Colonic mucosa (tissue), 4 donors: ENCODE results near the gene DHDH. TPM values are rescaled to one million over a fixed set of nuclear protein-coding genes. Genes with fewer than 3 reads are reported as not detected.
A peak's percentile ranks its signal among the peaks of the same experiment; 100 is the strongest.

Experiments
- DNase-seq: peaks from one replicate; pipeline ENCODE4 v3.0.0-alpha.2; 2020
- H3K27ac ChIP-seq: fragments of 200-600 bp; one replicate; pipeline ENCODE4 v1.8.0; 2021
- H3K27me3 ChIP-seq: fragments of 200-600 bp; one replicate; pipeline ENCODE4 v1.8.0; 2021
- H3K36me3 ChIP-seq: fragments of 200-600 bp; one replicate; pipeline ENCODE4 v1.8.0; 2021
- H3K4me1 ChIP-seq: fragments of 200-600 bp; one replicate; pipeline ENCODE4 v1.8.0; 2021; ENCODE audit warnings: mild to moderate bottlenecking
- H3K4me3 ChIP-seq: fragments of 200-600 bp; one replicate; pipeline ENCODE4 v1.8.0; 2021
- H3K9ac ChIP-seq, 2 donors: one replicate each; pipeline ENCODE4 v1.7.0; 2013; ENCODE audit warnings: control low read depth in 2 of 2, low read depth in 2 of 2, low read length in 2 of 2
- H3K9me3 ChIP-seq: fragments of 200-600 bp; one replicate; pipeline ENCODE4 v1.8.0; 2021
- CTCF ChIP-seq: fragments of 200-600 bp; IDR thresholded peaks from one replicate; pipeline ENCODE4 v1.8.0; 2022; ENCODE audit warnings: antibody characterized with exemption, mild to moderate bottlenecking
- intact Hi-C: fragments of 100-400 bp; cut with DNase I; formaldehyde crosslinking; loops from one replicate; pipeline ENCODE4 v1.14.1; 2022
- total RNA-seq, 2 donors: library from RNA; stranded (reverse); fragmentation: NEBNext Ultra II Directional in 1 of 2; extraction: Animal tissue kit (Norgen Biotek cat#: 25700) in 1 of 2; gene quantifications; one replicate each; pipeline ENCODE4 v1.2.1, GENCODE V29; 2021
- donor health status: healthy.
- donor health status: DM: no; HTN: no; CAD: no.
- donor health status: DM: no; HTN: no; CAD: no.

Gene DHDH
- total RNA-seq, 2 donors from 2014 or later = 1.5 TPM; not detected in 1

GRCh38 chr19:48928164-48929025 lies 5.1 kb upstream of the DHDH start:
- peak; percentile 51 for DNase-seq
- intact Hi-C loops = no loop called here
- Histone ChIP-seq H3K4me1 (no peaks in the 10 kb centered on the region), H3K4me3 (no peak overlapping the region), H3K27me3 (no peaks in the 10 kb centered on the region), H3K27ac (no peak overlapping the region), H3K36me3 (no peaks in the 10 kb centered on the region), H3K9ac (no peak overlapping the region), H3K9me3 (no peaks in the 10 kb centered on the region)
- no peak for TF ChIP-seq CTCF

- H3K4me1 ChIP-seq = no peaks in the 10 kb centered on the region
- H3K9me3 ChIP-seq = no peaks in the 10 kb centered on the region
- no peaks in the 10 kb centered on the region for H3K36me3 ChIP-seq
- intact Hi-C loops = no loop called here
- no peak for DNase-seq
- no peak overlapping the region for H3K9ac ChIP-seq
- H3K27me3 ChIP-seq = no peaks in the 10 kb centered on the region
- H3K27ac ChIP-seq = no peak overlapping the region
- TF ChIP-seq CTCF = no peak
- no peak overlapping the region for H3K4me3 ChIP-seq
Observed at GRCh38 chr19:48934837-48935236, 1.3 kb downstream of the DHDH start.

GRCh38 chr19:48935864-48936263 lies 2.4 kb downstream of the DHDH start:
- no peak for DNase-seq
- Histone ChIP-seq H3K4me1 (no peaks in the 10 kb centered on the region), H3K4me3 (no peak overlapping the region), H3K9me3 (no peaks in the 10 kb centered on the region), H3K36me3 (no peaks in the 10 kb centered on the region), H3K27ac (no peak overlapping the region), H3K27me3 (no peaks in the 10 kb centered on the region), H3K9ac (no peak overlapping the region)
- no peak for TF ChIP-seq CTCF
- intact Hi-C loops = no loop called here

GRCh38 chr19:48938256-48938655 lies 4.8 kb downstream of the DHDH start:
- no peaks in the 10 kb centered on the region for H3K36me3 ChIP-seq
- H3K27ac ChIP-seq = no peak overlapping the region
- no peaks in the 10 kb centered on the region for H3K27me3 ChIP-seq
- no peaks in the 10 kb centered on the region for H3K4me1 ChIP-seq
- H3K9me3 ChIP-seq = no peaks in the 10 kb centered on the region
- DNase-seq = no peak
- no peak overlapping the region for H3K9ac ChIP-seq
- intact Hi-C loops = no loop called here
- no peak overlapping the region for H3K4me3 ChIP-seq
- no peak for TF ChIP-seq CTCF

GRCh38 chr19:48940902-48941301 lies 7.4 kb downstream of the DHDH start:
- Histone ChIP-seq H3K27ac (no peak overlapping the region), H3K27me3 (no peaks in the 10 kb centered on the region), H3K36me3 (no peaks in the 10 kb centered on the region), H3K4me1 (no peaks in the 10 kb centered on the region), H3K4me3 (no peak overlapping the region), H3K9me3 (no peaks in the 10 kb centered on the region), H3K9ac (no peak overlapping the region)
- DNase-seq = no peak
- intact Hi-C loops = no loop called here
- TF ChIP-seq CTCF = no peak
